Heart left ventricle (tissue), 13 donors: Measurements from ENCODE around the gene DOCK1.
"Not testable (repeated sequence)": the region's sequence is repeated elsewhere in the genome, so short reads cannot be mapped to it uniquely, and the experiment has no call there.

Experiments used
- POLR2A ChIP-seq, 2 donors: fragments of 450-650 bp; IDR thresholded peaks; one replicate each; pipeline ENCODE4 v1.6.1; 2017; ENCODE audit warnings: antibody characterized with exemption in 2 of 2, mild to moderate bottlenecking in 2 of 2, moderate library complexity in 2 of 2
- TF ChIP-seq, protein P1 (sequence below), 12 donors: fragments of 200-600 bp; sonication (generic) in 4 of 12; IDR thresholded peaks; one replicate each; pipeline versions ENCODE4 v1.5.0 to v1.8.0; 2018 to 2022; ENCODE audit warnings: antibody characterized with exemption in 12 of 12, mild to moderate bottlenecking in 5 of 12
- donor health status: ischemic (EF 13 %, LVEDD 7.1; RV severe dilation, severe dysfunction).
- donor health status: DM: no; HTN: yes; CAD: no.
- donor health status: DM: no; HTN: no; CAD: no.
- donor health status: ischemic (EF 25% LVEDD 6.9; RV normal size, moderate dysfunction).
- donor health status: ischemic (EF 25% LVEDD 5.7; RV mildly dilated, moderate dysfunction).
- donor health status: ischemic (EF 35%, LVEDD 5.7; RV mildly dilated, moderate dysfunction).
- donor health status: nonischemic (EF 11% LVEDD 7.7; RV severe dilation, severe dysfunction).
- donor health status: DM: yes; HTN: yes; CAD: no.
- donor health status: PGD.
- donor health status: ischemic (EF 29% LVEDD 5.4; RV normal size, mild dysfunction).
- donor health status: nonischemic (EF 23%, LVEDD 6.1; RV moderate dilation, normal function).

DNA sequence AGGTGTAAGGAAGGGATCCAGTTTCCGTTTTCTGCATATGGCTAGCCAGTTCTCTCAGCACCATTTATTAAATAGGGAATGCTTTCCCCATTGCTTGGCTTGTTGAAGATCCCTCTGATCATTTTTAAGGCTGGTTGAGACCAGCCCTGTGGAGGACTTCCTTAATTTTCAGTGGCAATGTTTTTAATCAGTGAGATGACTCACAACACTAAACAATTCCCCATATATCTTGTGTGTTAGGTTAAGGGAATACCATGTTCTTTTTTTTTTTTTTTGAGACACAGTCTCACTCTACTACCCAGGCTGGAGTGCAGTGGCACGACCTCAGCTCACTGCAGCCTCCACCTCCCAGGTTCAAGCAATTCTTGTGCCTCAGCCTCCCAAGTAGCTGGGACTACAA is 404.4 kb downstream of the DOCK1 start:
- TF ChIP-seq POLR2A (IDR thresholded peaks at IDR 0.05): not testable (repeated sequence)
- TF ChIP-seq, protein P1, sequence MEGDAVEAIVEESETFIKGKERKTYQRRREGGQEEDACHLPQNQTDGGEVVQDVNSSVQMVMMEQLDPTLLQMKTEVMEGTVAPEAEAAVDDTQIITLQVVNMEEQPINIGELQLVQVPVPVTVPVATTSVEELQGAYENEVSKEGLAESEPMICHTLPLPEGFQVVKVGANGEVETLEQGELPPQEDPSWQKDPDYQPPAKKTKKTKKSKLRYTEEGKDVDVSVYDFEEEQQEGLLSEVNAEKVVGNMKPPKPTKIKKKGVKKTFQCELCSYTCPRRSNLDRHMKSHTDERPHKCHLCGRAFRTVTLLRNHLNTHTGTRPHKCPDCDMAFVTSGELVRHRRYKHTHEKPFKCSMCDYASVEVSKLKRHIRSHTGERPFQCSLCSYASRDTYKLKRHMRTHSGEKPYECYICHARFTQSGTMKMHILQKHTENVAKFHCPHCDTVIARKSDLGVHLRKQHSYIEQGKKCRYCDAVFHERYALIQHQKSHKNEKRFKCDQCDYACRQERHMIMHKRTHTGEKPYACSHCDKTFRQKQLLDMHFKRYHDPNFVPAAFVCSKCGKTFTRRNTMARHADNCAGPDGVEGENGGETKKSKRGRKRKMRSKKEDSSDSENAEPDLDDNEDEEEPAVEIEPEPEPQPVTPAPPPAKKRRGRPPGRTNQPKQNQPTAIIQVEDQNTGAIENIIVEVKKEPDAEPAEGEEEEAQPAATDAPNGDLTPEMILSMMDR (IDR thresholded peaks at IDR 0.05): not testable (repeated sequence)
